SKM-1 treated with dmso at 0.1 percent for 144 hours (cell line): ENCODE measurements around the gene TCTN1.
A peak's percentile ranks its signal among the peaks of the same experiment; 100 is the strongest.
"Not testable (repeated sequence)": the region's sequence is repeated elsewhere in the genome, so short reads cannot be mapped to it uniquely, and the experiment has no call there.

ENCODE experiments used
- DNase-seq: peaks from one replicate; lab custom pipeline; 2025; ENCODE audit not compliant: unreplicated experiment; lab: John Stamatoyannopoulos, UW

TCTN1 gene

GRCh38 chr12:110638796-110639195, 24.9 kb downstream of the TCTN1 start:
- no peak for DNase-seq

GRCh38 chr12:110639336-110640141, 25.6 kb downstream of the TCTN1 start:
- DNase-seq = no peak

- no peak for DNase-seq
Measured at GRCh38 chr12:110640275-110641025, 26.5 kb downstream of the TCTN1 start.

GRCh38 chr12:110641521-110641920, 27.6 kb downstream of the TCTN1 start:
- DNase-seq = no peak

- DNase-seq = no peak
Measured at GRCh38 chr12:110647631-110648040, 33.7 kb downstream of the TCTN1 start.

GRCh38 chr12:110649341-110649847, 35.5 kb downstream of the TCTN1 start:
- no peak for DNase-seq

- DNase-seq = not testable (repeated sequence)
Measured at GRCh38 chr12:110654238-110654637, 40.3 kb downstream of the TCTN1 start.

- no peak for DNase-seq
Measured at GRCh38 chr12:110656071-110656655, 42.2 kb downstream of the TCTN1 start.

- DNase-seq = no peak
Measured at GRCh38 chr12:110657747-110658146, 43.8 kb downstream of the TCTN1 start.

- no peak for DNase-seq
Measured at GRCh38 chr12:110658242-110658641, 44.3 kb downstream of the TCTN1 start.

- no peak for DNase-seq
Measured at GRCh38 chr12:110658878-110659277, 44.9 kb downstream of the TCTN1 start.

- DNase-seq = peak; percentile 4
Measured at GRCh38 chr12:110661337-110661972, 47.5 kb downstream of the TCTN1 start.

GRCh38 chr12:110666892-110667291, 53.0 kb downstream of the TCTN1 start:
- no peak for DNase-seq

GRCh38 chr12:110667671-110668070, 53.7 kb downstream of the TCTN1 start:
- no peak for DNase-seq

GRCh38 chr12:110668480-110669192, 54.7 kb downstream of the TCTN1 start:
- no peak for DNase-seq

GRCh38 chr12:110669193-110669502, 55.2 kb downstream of the TCTN1 start:
- DNase-seq = no peak

- no peak for DNase-seq
Measured at GRCh38 chr12:110670161-110670701, 56.3 kb downstream of the TCTN1 start.

- DNase-seq = no peak
Measured at GRCh38 chr12:110676171-110676570, 62.2 kb downstream of the TCTN1 start.

GRCh38 chr12:110677206-110677911, 63.4 kb downstream of the TCTN1 start:
- peak; percentile 31 for DNase-seq

- DNase-seq = no peak
Measured at GRCh38 chr12:110677982-110678381, 64.1 kb downstream of the TCTN1 start.
